Mesendoderm (in vitro differentiated cells): Measurements from ENCODE around the gene TTC5. TPM values are rescaled to one million over a fixed set of nuclear protein-coding genes. Genes with fewer than 3 reads are reported as not detected.

Source experiments
- DNase-seq: peaks from one replicate; pipeline ENCODE4 v3.0.0; 2013
- H2AK5ac ChIP-seq: 2 replicates; pipeline ENCODE4 v1.6.1; 2013; ENCODE audit warnings: low read length, inconsistent platforms
- H2BK120ac ChIP-seq: 2 replicates; pipeline ENCODE4 v1.6.1; 2013; ENCODE audit warnings: low read depth, mild to moderate bottlenecking, low read length, moderate library complexity, mixed read lengths
- H2BK15ac ChIP-seq: replicated peaks from 2 replicates; pipeline ENCODE4 v1.6.1; 2013; ENCODE audit warnings: low read depth, mild to moderate bottlenecking, moderate library complexity
- H2BK5ac ChIP-seq: 2 replicates; pipeline ENCODE4 v1.6.1; 2013; ENCODE audit warnings: low read length, inconsistent platforms
- H3K18ac ChIP-seq: 2 replicates; pipeline ENCODE4 v1.6.1; 2013; ENCODE audit warnings: mild to moderate bottlenecking, low read length, mixed read lengths
- H3K23ac ChIP-seq: one replicate; pipeline ENCODE4 v1.6.1; 2013; ENCODE audit warnings: low read length
- H3K27ac ChIP-seq: 2 replicates; pipeline ENCODE4 v1.5.1; 2013; ENCODE audit warnings: low read depth, mild to moderate bottlenecking, inconsistent platforms, low read length, moderate library complexity
- H3K27me3 ChIP-seq: 2 replicates; pipeline ENCODE4 v1.6.1; 2013; ENCODE audit warnings: low read length, control low read depth, mild to moderate bottlenecking, inconsistent platforms; ENCODE audit not compliant: insufficient read depth, poor library complexity
- H3K36me3 ChIP-seq: 2 replicates; pipeline ENCODE4 v1.6.1; 2013; ENCODE audit warnings: low read length, inconsistent platforms; ENCODE audit not compliant: control insufficient read depth, insufficient read depth
- H3K4ac ChIP-seq: one replicate; pipeline ENCODE4 v1.6.1; 2013; ENCODE audit warnings: low read depth, mild to moderate bottlenecking, low read length, moderate library complexity
- H3K4me1 ChIP-seq: 2 replicates; pipeline ENCODE4 v1.6.1; 2013; ENCODE audit warnings: low read depth, low read length, inconsistent platforms; ENCODE audit not compliant: control insufficient read depth
- H3K4me2 ChIP-seq: 2 replicates; pipeline ENCODE4 v1.6.1; 2013; ENCODE audit warnings: low read length
- H3K4me3 ChIP-seq: 2 replicates; pipeline ENCODE4 v1.5.1; 2013; ENCODE audit warnings: mild to moderate bottlenecking, low read length
- H3K56ac ChIP-seq: one replicate; pipeline ENCODE4 v1.6.1; 2013; ENCODE audit warnings: low read length
- H3K79me1 ChIP-seq: 2 replicates; pipeline ENCODE4 v1.6.1; 2013; ENCODE audit warnings: low read length, inconsistent platforms
- H3K79me2 ChIP-seq: 2 replicates; pipeline ENCODE4 v1.6.1; 2013; ENCODE audit warnings: mild to moderate bottlenecking, low read length; ENCODE audit not compliant: control insufficient read depth, insufficient read depth
- H3K9ac ChIP-seq: 2 replicates; pipeline ENCODE4 v1.6.1; 2013; ENCODE audit warnings: low read length, inconsistent platforms
- H4K5ac ChIP-seq: one replicate; pipeline ENCODE4 v1.6.1; 2013; ENCODE audit warnings: low read length
- H4K8ac ChIP-seq: one replicate; pipeline ENCODE4 v1.6.1; 2013; ENCODE audit warnings: low read depth, mild to moderate bottlenecking, control low read depth, low read length, moderate library complexity
- WGBS: extraction: QIAGEN DNeasy Blood & Tissue Kit; methylation state at CpG from one replicate; pipeline ENCODE4 v1.1.7; 2013; ENCODE audit warnings: low lambda C conversion rate, missing lambda C conversion rate; ENCODE audit not compliant: insufficient coverage; ENCODE audit errors: extremely low coverage; 5-methylcytosine and 5-hydroxymethylcytosine counted together
- polyA plus RNA-seq, 2 experiments: library from polyadenylated mRNA; stranded (reverse); fragments of 200-250 nt; gene quantifications; one replicate each; pipeline ENCODE4 v1.2.3, GENCODE V29; 2013

TTC5 gene
- 9.3 TPM for polyA plus RNA-seq (2013, experiment 1 of 2)
- polyA plus RNA-seq (2013, experiment 2 of 2), result 9.5 TPM

GRCh38 chr14:20305265-20306078, at the start of gene TTC5:
Gene TTC5 (minus strand): TSS chr14:20305951. CDS start chr14:20305937, 14 bp downstream.
- Histone ChIP-seq H3K36me3 (no peaks in the 10 kb centered on the region), H3K9ac (peak within 1 kb of the TSS; percentile 75), H2AK5ac (no peak within 1 kb of the TSS), H2BK5ac (no peak within 1 kb of the TSS), H4K8ac (no peak within 1 kb of the TSS), H3K18ac (no peak within 1 kb of the TSS), H3K4ac (no peak within 1 kb of the TSS), H3K4me2 (peak within 1 kb of the TSS; percentile 47), H2BK15ac (no peak within 1 kb of the TSS), H3K79me2 (no peaks in the 10 kb centered on the region), H3K27me3 (no peaks in the 10 kb centered on the region), H4K5ac (no peak within 1 kb of the TSS), H3K23ac (no peak within 1 kb of the TSS), H2BK120ac (no peak within 1 kb of the TSS), H3K4me3 (peak within 1 kb of the TSS; percentile 87), H3K56ac (peak within 1 kb of the TSS; percentile 88), H3K27ac (no peak within 1 kb of the TSS), H3K79me1 (peaks cover 3% of the 10 kb centered on the region), H3K4me1 (no peaks in the 10 kb centered on the region)
- peak; percentile 91 for DNase-seq
- WGBS, result no CpG with 5 or more reads among the region's 27 CpGs

DNA sequence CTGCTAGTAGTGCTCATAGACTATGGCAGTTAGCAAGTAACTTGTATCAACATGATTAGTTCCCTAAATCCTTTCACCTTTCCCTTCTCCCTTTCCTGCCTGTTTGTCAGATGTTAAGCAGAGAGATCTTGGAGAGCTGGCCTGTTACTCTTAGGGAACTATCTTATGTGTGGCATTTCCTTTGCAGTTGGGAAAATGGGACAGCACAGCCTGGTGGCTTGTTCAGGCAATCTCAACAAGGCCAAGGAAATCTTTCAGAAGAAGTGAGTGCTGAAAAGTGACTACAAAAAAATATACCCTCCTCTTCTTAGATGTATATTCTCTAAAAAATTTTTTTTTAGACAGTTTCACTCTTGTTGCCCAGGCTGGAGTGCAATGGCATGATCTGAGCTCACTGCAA, 45.1 kb upstream of the TTC5 start:
- Histone ChIP-seq H3K4me2 (no peak overlapping the region), H3K18ac (no peak overlapping the region), H2BK120ac (no peak overlapping the region), H3K4me3 (no peak overlapping the region), H2BK15ac (no peak overlapping the region), H3K23ac (no peak overlapping the region), H3K27ac (no peak overlapping the region), H3K27me3 (no peaks in the 10 kb centered on the region), H4K8ac (no peak overlapping the region), H3K4ac (no peak overlapping the region), H2AK5ac (no peak overlapping the region), H4K5ac (no peak overlapping the region), H2BK5ac (no peak overlapping the region), H3K9ac (no peak overlapping the region), H3K36me3 (peaks cover 11% of the 10 kb centered on the region), H3K79me1 (no peaks in the 10 kb centered on the region), H3K4me1 (no peaks in the 10 kb centered on the region), H3K79me2 (no peaks in the 10 kb centered on the region), H3K56ac (no peak overlapping the region)
- DNase-seq, result no peak

- Histone ChIP-seq H4K5ac (no peak overlapping the region), H3K27me3 (no peaks in the 10 kb centered on the region), H2BK5ac (no peak overlapping the region), H3K56ac (no peak overlapping the region), H2BK120ac (no peak overlapping the region), H3K23ac (no peak overlapping the region), H3K4me1 (no peaks in the 10 kb centered on the region), H3K79me1 (no peaks in the 10 kb centered on the region), H3K27ac (no peak overlapping the region), H3K79me2 (no peaks in the 10 kb centered on the region), H2AK5ac (no peak overlapping the region), H3K4ac (no peak overlapping the region), H3K18ac (no peak overlapping the region), H3K4me2 (no peak overlapping the region), H3K36me3 (peaks cover 11% of the 10 kb centered on the region), H4K8ac (no peak overlapping the region), H3K9ac (no peak overlapping the region), H3K4me3 (no peak overlapping the region), H2BK15ac (no peak overlapping the region)
- no CpG with 5 or more reads among the region's 2 CpGs for WGBS
- DNase-seq, result no peak
Measured at GRCh38 chr14:20350282-20350681, 44.5 kb upstream of the TTC5 start.

DNA sequence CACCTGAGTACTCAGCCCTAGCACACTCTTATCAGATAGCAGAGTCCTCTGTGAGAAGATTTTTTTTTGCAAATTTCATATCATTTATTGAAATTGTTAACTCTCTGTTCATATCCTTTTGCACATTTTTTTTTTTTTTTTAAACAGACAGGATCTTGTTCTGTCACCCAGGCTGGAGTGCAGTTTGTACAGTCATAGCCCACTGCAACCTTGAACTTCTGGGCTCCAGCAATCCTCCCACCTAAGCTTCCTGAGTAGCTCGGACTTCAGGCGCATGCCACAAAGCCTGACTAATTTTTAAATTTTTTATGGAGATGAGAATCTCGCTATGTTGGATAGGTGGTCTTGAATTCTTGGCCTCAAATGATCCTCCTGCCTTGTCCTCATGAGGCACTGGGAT, 42.0 kb upstream of the TTC5 start:
- Histone ChIP-seq H3K4me3 (no peak overlapping the region), H3K4me2 (no peak overlapping the region), H3K27ac (no peak overlapping the region), H3K18ac (no peak overlapping the region), H3K36me3 (peaks cover 8% of the 10 kb centered on the region), H3K4ac (no peak overlapping the region), H3K4me1 (no peaks in the 10 kb centered on the region), H3K56ac (no peak overlapping the region), H4K8ac (no peak overlapping the region), H3K79me2 (peaks cover 4% of the 10 kb centered on the region), H3K27me3 (no peaks in the 10 kb centered on the region), H2BK120ac (no peak overlapping the region), H4K5ac (no peak overlapping the region), H3K79me1 (peaks cover 2% of the 10 kb centered on the region), H2BK15ac (no peak overlapping the region), H3K23ac (no peak overlapping the region), H3K9ac (no peak overlapping the region), H2AK5ac (no peak overlapping the region), H2BK5ac (no peak overlapping the region)
- WGBS, result no CpG with 5 or more reads among the region's 3 CpGs
- no peak for DNase-seq

DNA sequence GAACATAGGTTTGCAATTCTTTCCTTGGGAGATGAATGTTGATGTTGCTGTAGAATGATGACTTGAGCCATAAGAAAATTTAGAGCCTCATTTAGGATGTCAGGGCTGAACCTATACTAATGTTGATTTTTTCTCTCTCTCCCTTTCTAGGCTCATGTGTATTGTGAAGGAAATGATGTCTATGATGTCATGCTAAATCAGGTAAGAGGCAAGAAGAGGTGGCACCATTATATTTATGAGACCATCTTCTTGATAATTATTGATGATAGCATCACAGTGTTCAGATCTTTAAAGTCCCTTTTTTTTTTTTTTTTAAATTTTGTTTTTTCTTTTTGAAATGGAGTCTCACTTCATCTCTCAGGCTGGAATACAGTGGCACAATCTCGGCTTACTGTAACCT, 41.0 kb upstream of the TTC5 start:
- H3K27me3 ChIP-seq, result no peaks in the 10 kb centered on the region
- no peak overlapping the region for H3K9ac ChIP-seq
- DNase-seq, result no peak
- H3K23ac ChIP-seq, result no peak overlapping the region
- no CpG with 5 or more reads among the region's 1 CpG for WGBS
- peaks cover 8% of the 10 kb centered on the region for H3K36me3 ChIP-seq
- no peak overlapping the region for H3K4me2 ChIP-seq
- H3K18ac ChIP-seq, result no peak overlapping the region
- no peak overlapping the region for H2BK5ac ChIP-seq
- no peak overlapping the region for H3K27ac ChIP-seq
- no peak overlapping the region for H2BK120ac ChIP-seq
- H3K4me1 ChIP-seq, result no peaks in the 10 kb centered on the region
- no peak overlapping the region for H3K4ac ChIP-seq
- H3K79me2 ChIP-seq, result peaks cover 4% of the 10 kb centered on the region
- no peak overlapping the region for H4K8ac ChIP-seq
- H4K5ac ChIP-seq, result no peak overlapping the region
- peaks cover 2% of the 10 kb centered on the region for H3K79me1 ChIP-seq
- H2BK15ac ChIP-seq, result no peak overlapping the region
- H3K4me3 ChIP-seq, result no peak overlapping the region
- H3K56ac ChIP-seq, result no peak overlapping the region
- no peak overlapping the region for H2AK5ac ChIP-seq

DNA sequence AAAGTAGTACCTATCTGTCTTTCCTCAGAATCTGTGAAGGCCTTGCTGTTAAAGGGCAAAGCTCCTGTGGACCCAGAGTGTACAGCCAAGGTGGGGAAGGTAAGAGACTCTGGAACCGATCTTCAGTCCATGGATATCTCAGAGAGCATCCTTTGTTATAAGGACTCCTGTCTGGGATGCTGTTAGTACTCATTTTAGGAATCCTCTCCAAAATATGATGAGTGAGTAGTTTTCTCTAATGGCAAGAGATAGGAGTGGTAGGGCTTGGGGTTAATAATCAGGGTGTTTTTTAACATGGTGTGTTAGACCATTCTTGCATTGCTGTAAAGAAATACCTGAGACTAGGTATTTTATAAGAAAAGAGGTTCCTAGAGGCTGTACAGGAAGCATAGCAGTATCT, 39.6 kb upstream of the TTC5 start:
- H4K8ac ChIP-seq, result no peak overlapping the region
- H3K9ac ChIP-seq, result no peak overlapping the region
- no peak overlapping the region for H2BK5ac ChIP-seq
- H3K36me3 ChIP-seq, result peaks cover 4% of the 10 kb centered on the region
- no CpG with 5 or more reads among the region's 1 CpG for WGBS
- no peak overlapping the region for H3K4ac ChIP-seq
- H3K27ac ChIP-seq, result no peak overlapping the region
- H3K79me1 ChIP-seq, result peaks cover 2% of the 10 kb centered on the region
- H2BK120ac ChIP-seq, result no peak overlapping the region
- DNase-seq, result no peak
- H4K5ac ChIP-seq, result no peak overlapping the region
- no peak overlapping the region for H2AK5ac ChIP-seq
- H3K27me3 ChIP-seq, result no peaks in the 10 kb centered on the region
- H3K4me1 ChIP-seq, result no peaks in the 10 kb centered on the region
- no peak overlapping the region for H3K4me3 ChIP-seq
- no peak overlapping the region for H3K56ac ChIP-seq
- peaks cover 4% of the 10 kb centered on the region for H3K79me2 ChIP-seq
- H3K18ac ChIP-seq, result no peak overlapping the region
- H3K4me2 ChIP-seq, result no peak overlapping the region
- H3K23ac ChIP-seq, result no peak overlapping the region
- H2BK15ac ChIP-seq, result no peak overlapping the region
